GM12878 (cell line): ENCODE results near the gene CFAP157. TPM values are rescaled to one million over a fixed set of nuclear protein-coding genes. Genes with fewer than 3 reads are reported as not detected.

ENCODE experiments used
- ATAC-seq: fragments of 200-7000 bp; cut with Tn5 transposase; 3 replicates; pipeline ENCODE4 v1.9.1; 2020; ENCODE audit warnings: mild to moderate bottlenecking, moderate library complexity
- BruUV-seq: library from RNA; stranded (reverse); fragments of 400-500 nt; replicated peaks from 2 replicates; lab custom pipeline; 2021; lab: Mats Ljungman, UMichigan
- CTCF ChIA-PET: fragments of 300-600 bp; sonication (Branson Sonifier 250); formaldehyde crosslinking; extraction: SDS; loops from one replicate; lab custom pipeline; 2021; ENCODE audit warnings: inconsistent platforms; lab: Yijun Ruan, JAX
- POLR2A ChIA-PET: fragments of 350-600 bp; formaldehyde crosslinking; extraction: SDS; loops from one replicate; lab custom pipeline; 2021; ENCODE audit warnings: inconsistent platforms; lab: Charles Lee
- RAD21 ChIA-PET: fragments of 300-600 bp; sonication (Branson Sonifier 250); formaldehyde crosslinking; loops from one replicate; lab custom pipeline; 2023; ENCODE audit warnings: antibody characterized with exemption; ENCODE audit not compliant: unreplicated experiment; lab: Charles Lee
- SMC1A ChIA-PET: fragments of 300-600 bp; sonication (Branson Sonifier 250); formaldehyde crosslinking; loops from one replicate; lab custom pipeline; 2023; ENCODE audit not compliant: unreplicated experiment, uncharacterized antibody; lab: Charles Lee
- DNase-seq: peaks from one replicate; pipeline ENCODE4 v3.0.0-alpha.2; 2011; ENCODE audit warnings: low read depth, low spot score
- FAIRE-seq: peaks from 3 replicates; lab custom pipeline; 2011; peaks lifted over from hg19 to GRCh38; lab: Jason Lieb, UNC
- H2AFZ ChIP-seq: 2 replicates; pipeline ENCODE4 v1.6.0; 2011; ENCODE audit warnings: low read depth, low read length, control low read depth; ENCODE audit not compliant: control insufficient read depth
- H3K27ac ChIP-seq: 2 replicates; pipeline ENCODE4 v1.5.1; 2011; ENCODE audit warnings: control low read depth; ENCODE audit not compliant: control insufficient read depth, insufficient read depth
- H3K27me3 ChIP-seq, 2 experiments: replicated peaks in 1 of 2; 2 replicates each; pipeline versions ENCODE4 v1.6.0 to v1.6.1; 2011; ENCODE audit warnings: low read length in 1 of 2; ENCODE audit not compliant: control insufficient read depth in 2 of 2, insufficient read depth in 2 of 2
- H3K36me3 ChIP-seq, 2 experiments: 2 replicates each; pipeline ENCODE4 v1.5.1; 2011; ENCODE audit warnings: low read length in 1 of 2; ENCODE audit not compliant: control insufficient read depth in 2 of 2, insufficient read depth in 2 of 2
- H3K4me1 ChIP-seq: 2 replicates; pipeline ENCODE4 v1.6.1; 2011; ENCODE audit warnings: mild to moderate bottlenecking, low read length, moderate library complexity, mixed read lengths; ENCODE audit not compliant: control insufficient read depth, insufficient read depth
- H3K4me2 ChIP-seq: 2 replicates; pipeline ENCODE4 v1.6.0; 2011; ENCODE audit warnings: control low read depth; ENCODE audit not compliant: control insufficient read depth, insufficient read depth
- H3K4me3 ChIP-seq: fragments of 200-600 bp; sonication (generic); 2 replicates; pipeline ENCODE4 v1.5.1; 2016
- H3K79me2 ChIP-seq: 2 replicates; pipeline ENCODE4 v1.6.0; 2011; ENCODE audit warnings: low read length; ENCODE audit not compliant: control insufficient read depth, insufficient read depth
- H3K9ac ChIP-seq: 2 replicates; pipeline ENCODE4 v1.8.0; 2011; ENCODE audit warnings: low read length, control low read depth, mixed read lengths; ENCODE audit not compliant: control insufficient read depth, insufficient read depth
- H3K9me3 ChIP-seq: replicated peaks from 3 replicates; pipeline ENCODE4 v1.5.1; 2011; ENCODE audit warnings: mild to moderate bottlenecking, low read length; ENCODE audit not compliant: control insufficient read depth, insufficient read depth
- H4K20me1 ChIP-seq: 2 replicates; pipeline ENCODE4 v1.6.0; 2011; ENCODE audit not compliant: control insufficient read depth, insufficient read depth
- ATF7 ChIP-seq: fragments of 450-650 bp; IDR thresholded peaks from 2 replicates; pipeline ENCODE4 v1.6.1; 2016; ENCODE audit warnings: low read depth, mild to moderate bottlenecking
- BACH1 ChIP-seq: fragments of 450-650 bp; IDR thresholded peaks from 2 replicates; pipeline ENCODE4 v1.6.1; 2017; ENCODE audit warnings: mild to moderate bottlenecking, borderline replicate concordance
- CBX3 ChIP-seq: fragments of 200-600 bp; sonication (generic); IDR thresholded peaks from 2 replicates; pipeline ENCODE4 v1.6.1; 2016; ENCODE audit warnings: low read depth, borderline replicate concordance
- IKZF2 ChIP-seq, 2 experiments: fragments of 450-650 bp; IDR thresholded peaks; 2 replicates each; pipeline ENCODE4 v1.6.1; 2017; ENCODE audit warnings: mild to moderate bottlenecking in 2 of 2, moderate library complexity in 2 of 2
- MYB ChIP-seq: fragments of 150-350 bp; IDR thresholded peaks from 2 replicates; pipeline ENCODE4 v1.6.1; 2014; ENCODE audit warnings: mild to moderate bottlenecking, low read depth, low read length, borderline replicate concordance
- NFXL1 ChIP-seq: fragments of 450-650 bp; IDR thresholded peaks from 2 replicates; pipeline ENCODE4 v1.6.1; 2017; ENCODE audit warnings: antibody characterized with exemption, mild to moderate bottlenecking, borderline replicate concordance
- NR2C1 ChIP-seq: fragments of 450-650 bp; IDR thresholded peaks from 2 replicates; pipeline ENCODE4 v1.6.1; 2017; ENCODE audit warnings: antibody characterized with exemption, mild to moderate bottlenecking, moderate library complexity
- POLR2AphosphoS5 ChIP-seq: IDR thresholded peaks from 2 replicates; pipeline ENCODE4 v1.6.1; 2011; ENCODE audit warnings: mild to moderate bottlenecking, low read length, inconsistent platforms
- PRDM15 ChIP-seq: fragments of 450-650 bp; formaldehyde crosslinking; IDR thresholded peaks from 2 replicates; pipeline ENCODE4 v1.4.0; 2020; ENCODE audit warnings: mild to moderate bottlenecking, moderate library complexity
- RUNX3 ChIP-seq: IDR thresholded peaks from 2 replicates; pipeline ENCODE4 v1.6.1; 2012; ENCODE audit warnings: low read length, inconsistent platforms
- SUPT20H ChIP-seq: IDR thresholded peaks from 2 replicates; pipeline ENCODE4 v1.6.1; 2011; ENCODE audit warnings: low read depth, mild to moderate bottlenecking, low read length, moderate library complexity, borderline replicate concordance; ENCODE audit not compliant: control insufficient read depth
- ZBED1 ChIP-seq: IDR thresholded peaks from 2 replicates; pipeline ENCODE4 v1.6.1; 2016; ENCODE audit warnings: borderline replicate concordance
- WGBS: methylation state at CpG from one replicate; pipeline ENCODE4 v1.1.6; 2016; ENCODE audit warnings: low lambda C conversion rate; ENCODE audit not compliant: insufficient replicate concordance, insufficient coverage; ENCODE audit errors: missing lambda C conversion rate; 5-methylcytosine and 5-hydroxymethylcytosine counted together
- in situ Hi-C: fragments of 300-500 bp; cut with MboI; formaldehyde crosslinking; loops from 9 replicates; pipeline ENCODE4 v1.14.3; 2018; ENCODE audit warnings: mixed read lengths
- intact Hi-C: fragments of 100-400 bp; cut with micrococcal nuclease; formaldehyde crosslinking; loops from one replicate; pipeline ENCODE4 v1.14.2; 2022; ENCODE audit not compliant: unreplicated experiment
- polyA plus RNA-seq, 11 experiments: library from polyadenylated mRNA; depleted of rRNA in 4 of 11; unstranded in 6 of 11; stranded (reverse) in 5 of 11; fragments of >200 nt; fragmentation: Nextera tagmentation in 4 of 11; fragmentation: Illumina TruSeq in 1 of 11; extraction: Ambion mirVana in 4 of 11; extraction: Trizol in 1 of 11; gene quantifications; 1 replicate in 1 of 11; 2 replicates in 10 of 11; pipeline versions ENCODE4 v1.2.1 to v1.2.3, GENCODE V29; 2011 to 2016; ENCODE audit warnings: inconsistent platforms in 2 of 11, missing spikeins in 2 of 11, low read depth in 1 of 11
- total RNA-seq, 4 experiments: library from RNA; depleted of rRNA in 3 of 4; stranded (reverse); fragments of >200 nt in 3 of 4; fragmentation: Illumina TruSeq in 1 of 4; extraction: Trizol in 1 of 4; gene quantifications; 2 replicates each; pipeline versions ENCODE4 v1.2.1 to v1.2.3, GENCODE V29; 2013 to 2021

Gene CFAP157
- total and polyA plus RNA-seq, 10 of the 15 experiments (the other 5 are each of a cell fraction or from before 2014, with no cell fraction given): 0.08 to 0.72 TPM; not detected in 8

- TF ChIP-seq NFXL1 (no peak), PRDM15 (no peak), IKZF2 (IDR thresholded peaks at IDR 0.05) (no peak), NR2C1 (no peak), RUNX3 (no peak), ZBED1 (no peak), SUPT20H (no peak), BACH1 (no peak), POLR2AphosphoS5 (no peak), MYB (no peak), ATF7 (no peak)
These were observed 26.6 kb upstream of the CFAP157 start (continued) for GRCh38 chr9:127680226-127680625.

- Histone ChIP-seq H3K4me1 (no peaks in the 10 kb centered on the region), H3K9me3 (no peaks in the 10 kb centered on the region), H3K4me3 (no peak overlapping the region), H3K4me2 (no peak overlapping the region), H4K20me1 (no peaks in the 10 kb centered on the region), H2AFZ (no peak overlapping the region), H3K27ac (no peak overlapping the region), H3K79me2 (no peaks in the 10 kb centered on the region), H3K9ac (no peak overlapping the region), H3K27me3 (peaks cover 0 to 3% of the 10 kb centered on the region in 2 experiments; a peak in 3 of 4 replicates), H3K36me3 (no peaks in the 10 kb centered on the region)
- no TSS peak for BruUV-seq
- SMC1A ChIA-PET: interaction anchor here (1.1 kb wide), 1 partner anchor 69 kb away, joined by 3 read pairs; the partner anchor contains the start of gene STXBP1
- ATAC-seq (no peak), DNase-seq (no peak), FAIRE-seq (no peak)
- intact Hi-C loops: no loop called here
- CTCF ChIA-PET: no interaction called here
- POLR2A ChIA-PET: no interaction called here
- TF ChIP-seq CBX3: no peak
- RAD21 ChIA-PET: no interaction called here
- 28% methylated on average over 9 of the region's 9 CpGs for WGBS
- in situ Hi-C loops: no loop called here
These were observed 25.9 kb upstream of the CFAP157 start for GRCh38 chr9:127680846-127681245.
